ENCODE measurements around the gene SAFB. TPM values are rescaled to one million over a fixed set of nuclear protein-coding genes. Genes with fewer than 3 reads are reported as not detected.

The SAFB gene
- total and polyA plus RNA-seq, 2 of the 4 experiments (the other 2 are of a cell fraction): 18.5 to 41.2 TPM

DNA sequence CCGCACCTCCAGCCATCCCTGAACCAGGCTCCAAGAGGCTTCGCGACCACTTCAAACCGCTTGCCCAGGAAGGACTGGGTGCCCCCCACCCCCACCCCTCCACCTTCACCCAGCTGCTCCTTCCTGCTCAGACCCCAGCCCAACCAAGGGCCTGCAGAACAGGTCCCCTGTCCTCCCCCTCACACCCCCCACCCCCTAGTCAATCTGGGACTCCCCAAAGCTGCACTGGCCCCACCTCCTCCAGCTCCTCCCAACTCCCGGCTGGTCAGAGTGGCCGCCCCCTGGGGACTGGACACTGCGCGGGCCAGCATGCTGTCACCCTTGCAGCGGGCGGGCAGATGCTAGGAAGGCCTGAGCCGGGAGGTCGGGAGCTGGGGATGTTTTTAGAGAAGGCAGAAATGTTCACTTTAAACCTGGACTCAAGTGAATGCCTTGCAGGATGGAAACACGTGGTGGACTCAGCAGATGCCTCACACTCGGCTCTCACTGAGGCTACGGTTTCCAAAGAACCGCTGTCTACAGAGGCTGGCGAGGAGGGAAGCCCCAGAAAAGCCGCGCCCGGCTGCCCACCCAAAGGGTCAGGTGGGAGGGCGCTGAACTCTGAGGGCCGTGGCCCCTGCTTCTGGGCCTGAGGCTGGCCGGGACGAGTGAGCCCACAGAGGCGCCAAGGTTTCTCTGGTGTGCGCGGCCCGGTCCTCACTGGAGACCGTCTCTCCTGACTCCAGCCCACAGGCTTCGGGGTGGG lies 75.2 kb downstream of the SAFB start:
- no peak overlapping the region for H2AK5ac ChIP-seq (ENCODE audit: low read depth, low read length)
- H2BK20ac ChIP-seq (ENCODE audit: low read depth, low read length): no peak overlapping the region
- no peak overlapping the region for H2BK15ac ChIP-seq (ENCODE audit: low read depth, low read length)
- no peak for TF ChIP-seq MAZ (IDR thresholded peaks at IDR 0.05; ENCODE audit: borderline replicate concordance, low read depth, low read length)
- TF ChIP-seq, protein P1, sequence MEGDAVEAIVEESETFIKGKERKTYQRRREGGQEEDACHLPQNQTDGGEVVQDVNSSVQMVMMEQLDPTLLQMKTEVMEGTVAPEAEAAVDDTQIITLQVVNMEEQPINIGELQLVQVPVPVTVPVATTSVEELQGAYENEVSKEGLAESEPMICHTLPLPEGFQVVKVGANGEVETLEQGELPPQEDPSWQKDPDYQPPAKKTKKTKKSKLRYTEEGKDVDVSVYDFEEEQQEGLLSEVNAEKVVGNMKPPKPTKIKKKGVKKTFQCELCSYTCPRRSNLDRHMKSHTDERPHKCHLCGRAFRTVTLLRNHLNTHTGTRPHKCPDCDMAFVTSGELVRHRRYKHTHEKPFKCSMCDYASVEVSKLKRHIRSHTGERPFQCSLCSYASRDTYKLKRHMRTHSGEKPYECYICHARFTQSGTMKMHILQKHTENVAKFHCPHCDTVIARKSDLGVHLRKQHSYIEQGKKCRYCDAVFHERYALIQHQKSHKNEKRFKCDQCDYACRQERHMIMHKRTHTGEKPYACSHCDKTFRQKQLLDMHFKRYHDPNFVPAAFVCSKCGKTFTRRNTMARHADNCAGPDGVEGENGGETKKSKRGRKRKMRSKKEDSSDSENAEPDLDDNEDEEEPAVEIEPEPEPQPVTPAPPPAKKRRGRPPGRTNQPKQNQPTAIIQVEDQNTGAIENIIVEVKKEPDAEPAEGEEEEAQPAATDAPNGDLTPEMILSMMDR (conservative IDR thresholded peaks at IDR 0.05; ENCODE audit: low read depth, low read length): no peak
- TF ChIP-seq RAD21 (IDR thresholded peaks at IDR 0.05; ENCODE audit: low read length): no peak
- TF ChIP-seq MXI1 (IDR thresholded peaks at IDR 0.05; ENCODE audit: borderline replicate concordance, low read depth, low read length): no peak
- no peak for TF ChIP-seq POLR2A (IDR thresholded peaks at IDR 0.05; ENCODE audit: low read depth, low read length)
- in situ Hi-C loops (cut with MboI; ENCODE audit: low sequenced_read_pairs) (no loop called here), intact Hi-C loops (cut with micrococcal nuclease) (no loop called here), dilution Hi-C loops (cut with HindIII; ENCODE audit: low sequenced_read_pairs, unreplicated experiment) (no loop called here)
- H4K8ac ChIP-seq (ENCODE audit: low read depth in 2 of 2, low read length in 2 of 2): no peak overlapping the region
- H3K4ac ChIP-seq (ENCODE audit: low read depth, low read length): no peak overlapping the region
- H3K9me3 ChIP-seq (ENCODE audit: control insufficient read depth, insufficient read depth, low read length): no peaks in the 10 kb centered on the region
- DNase-seq: no peak
- ChIA-PET POLR2A (ENCODE audit: unreplicated experiment) (no interaction called here), CTCF (interaction anchor here (0.6 kb wide), 1 partner anchor 11 kb away, joined by 3 read pairs; no protein-coding TSS in a partner anchor)
- H3K4me1 ChIP-seq (ENCODE audit: control insufficient read depth, insufficient read depth, low read length): no peaks in the 10 kb centered on the region
- H3K23ac ChIP-seq (ENCODE audit: low read depth, low read length): no peak overlapping the region
- no peaks in the 10 kb centered on the region for H3K27me3 ChIP-seq (ENCODE audit: control insufficient read depth, insufficient read depth, low read length)
- no peak overlapping the region for H3K27ac ChIP-seq (ENCODE audit: insufficient read depth, low read length)
- no peak overlapping the region for H3K56ac ChIP-seq (ENCODE audit: extremely low read depth, insufficient read depth, low read length)
- no peak overlapping the region for H2AFZ ChIP-seq (replicated peaks; ENCODE audit: low read length, poor library complexity)
- peaks cover 66% of the 10 kb centered on the region for H3K36me3 ChIP-seq (ENCODE audit: control insufficient read depth, insufficient read depth, low read length)
- no TSS peak for BruUV-seq (replicated peaks)
- no peak overlapping the region for H2BK120ac ChIP-seq (ENCODE audit: low read depth, low read length)
- no peak overlapping the region for H3K4me2 ChIP-seq (ENCODE audit: low read depth, low read length)
- no peak overlapping the region for H3K14ac ChIP-seq (replicated peaks; ENCODE audit: low read depth, low read length)
- H3K79me1 ChIP-seq (ENCODE audit: low read depth in 1 of 2, low read length in 2 of 2): peaks cover 8 to 63% of the 10 kb centered on the region in 2 experiments; a peak in 3 of 4 replicates
- WGBS, 2 experiments (ENCODE audit: extremely low coverage in 2 of 2, insufficient read length in 1 of 2): 89% methylated on average over 18 of the region's 30 CpGs; no CpG with 5 or more reads in 1 of the 2 experiments
- peaks cover 4% of the 10 kb centered on the region; the same call in 1 of the 2 replicates for H3K9me1 ChIP-seq (ENCODE audit: insufficient read depth, low read length)
- H4K91ac ChIP-seq (ENCODE audit: insufficient read depth, low read depth, low read length): no peak overlapping the region
- no peak overlapping the region for H4K5ac ChIP-seq (ENCODE audit: low read depth, low read length)
- H3K18ac ChIP-seq (ENCODE audit: low read depth, low read length): no peak overlapping the region
- no peak overlapping the region for H3K9ac ChIP-seq (ENCODE audit: low read depth, low read length)
- peak; percentile 5; the same call in 1 of the 2 replicates for ATAC-seq (ENCODE audit: low read depth)
- H2AK9ac ChIP-seq (replicated peaks; ENCODE audit: low read depth, low read length, poor library complexity): peak overlapping the region; percentile 61
- H3K4me3 ChIP-seq (ENCODE audit: insufficient read depth, low read depth, low read length): no peak overlapping the region
- no peak overlapping the region for H2BK5ac ChIP-seq (ENCODE audit: low read depth, low read length, poor library complexity, severe bottlenecking)
- H4K20me1 ChIP-seq (ENCODE audit: insufficient read depth, low read length): peaks cover 56% of the 10 kb centered on the region
